Activated CD8-positive, alpha-beta memory T cell treated with anti-CD3 and anti-CD28 coated beads, Interleukin-2, amount 50 U/mL, for 24 hours (primary cell): Measurements from ENCODE around the gene PEX19.

ENCODE experiments used
- DNase-seq: peaks from one replicate; pipeline ENCODE4 v3.0.0-alpha.2; 2020; ENCODE audit errors: extremely low read depth

Gene PEX19

GRCh38 chr1:160238408-160238807 lies 46.5 kb downstream of the PEX19 start:
- no peak for DNase-seq

GRCh38 chr1:160237558-160237957 lies 47.4 kb downstream of the PEX19 start:
- no peak for DNase-seq

DNA sequence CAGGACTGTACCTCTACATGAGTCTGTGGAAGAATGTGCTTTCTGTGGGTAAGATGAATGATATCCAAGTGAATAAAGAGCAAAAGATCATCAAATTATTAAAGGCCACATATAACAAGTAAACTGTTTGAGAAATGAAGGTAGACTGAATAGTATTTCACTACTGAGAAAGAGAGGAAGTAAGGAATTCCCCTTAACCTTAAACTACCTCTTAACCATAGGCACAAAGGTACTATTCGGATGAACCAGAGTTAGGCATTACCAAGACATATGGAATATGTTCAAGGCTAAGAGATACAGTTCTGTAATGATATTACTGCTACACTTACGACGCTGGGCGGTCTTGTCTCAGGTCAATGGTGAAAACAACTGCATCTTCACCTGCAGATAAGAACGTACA lies 48.1 kb downstream of the PEX19 start:
- no peak for DNase-seq

GRCh38 chr1:160232911-160233310 lies 52.0 kb downstream of the PEX19 start:
- DNase-seq, result no peak

DNA sequence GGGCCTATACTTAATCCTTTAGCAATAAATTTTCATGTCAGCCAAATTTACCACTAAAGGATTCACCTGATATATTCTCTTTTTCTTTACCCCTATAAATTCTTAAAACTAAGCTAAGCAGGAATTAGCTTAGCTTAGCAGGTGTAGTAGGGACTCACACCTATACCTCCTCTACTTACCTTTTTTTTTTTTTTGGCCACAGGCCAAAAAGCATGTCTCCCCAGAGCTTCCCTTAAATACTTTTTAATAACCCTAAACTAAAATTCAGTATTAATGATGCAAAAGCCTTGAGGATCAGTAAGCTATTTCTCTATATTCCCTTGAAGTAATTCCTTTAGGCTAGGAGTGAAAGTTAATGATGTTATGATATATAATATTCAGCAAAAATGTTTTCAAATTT lies 56.5 kb downstream of the PEX19 start:
- DNase-seq, result no peak

GRCh38 chr1:160227561-160227960 lies 57.4 kb downstream of the PEX19 start:
- no peak for DNase-seq

- no peak for DNase-seq
These were observed 57.9 kb downstream of the PEX19 start for GRCh38 chr1:160227034-160227433.
